COR-L47 (cell line): ENCODE measurements around the gene KLK13.

ENCODE experiments used
- DNase-seq: peaks from one replicate; lab custom pipeline; 2025; lab: John Stamatoyannopoulos, UW

The KLK13 gene

DNA sequence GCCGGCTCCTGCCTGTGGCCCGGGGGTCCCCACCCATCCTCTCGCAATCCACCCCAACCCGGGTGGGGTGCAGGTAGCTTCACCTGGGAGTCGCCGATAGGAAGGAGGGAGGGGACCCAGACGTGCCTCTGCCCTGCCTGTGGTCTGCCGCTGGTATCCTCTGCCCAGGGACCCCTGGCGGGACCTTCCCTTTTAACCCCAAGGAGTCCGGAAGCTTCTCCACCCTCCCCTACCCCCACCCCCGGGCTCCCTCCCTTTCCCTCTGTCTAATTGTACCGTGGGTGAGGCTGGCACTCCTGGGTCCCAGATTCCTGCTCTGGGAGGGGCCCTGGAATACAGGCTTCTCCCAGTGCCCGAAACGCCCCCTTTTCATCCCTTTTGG lies 45.4 kb downstream of the KLK13 start, which contains the start of gene KLK10:
TSS of gene KLK10 (minus strand) at position 166 of the 382 bp plus-strand sequence. CDS start 579 bp downstream, outside the sequence.
- DNase-seq: no peak

DNA sequence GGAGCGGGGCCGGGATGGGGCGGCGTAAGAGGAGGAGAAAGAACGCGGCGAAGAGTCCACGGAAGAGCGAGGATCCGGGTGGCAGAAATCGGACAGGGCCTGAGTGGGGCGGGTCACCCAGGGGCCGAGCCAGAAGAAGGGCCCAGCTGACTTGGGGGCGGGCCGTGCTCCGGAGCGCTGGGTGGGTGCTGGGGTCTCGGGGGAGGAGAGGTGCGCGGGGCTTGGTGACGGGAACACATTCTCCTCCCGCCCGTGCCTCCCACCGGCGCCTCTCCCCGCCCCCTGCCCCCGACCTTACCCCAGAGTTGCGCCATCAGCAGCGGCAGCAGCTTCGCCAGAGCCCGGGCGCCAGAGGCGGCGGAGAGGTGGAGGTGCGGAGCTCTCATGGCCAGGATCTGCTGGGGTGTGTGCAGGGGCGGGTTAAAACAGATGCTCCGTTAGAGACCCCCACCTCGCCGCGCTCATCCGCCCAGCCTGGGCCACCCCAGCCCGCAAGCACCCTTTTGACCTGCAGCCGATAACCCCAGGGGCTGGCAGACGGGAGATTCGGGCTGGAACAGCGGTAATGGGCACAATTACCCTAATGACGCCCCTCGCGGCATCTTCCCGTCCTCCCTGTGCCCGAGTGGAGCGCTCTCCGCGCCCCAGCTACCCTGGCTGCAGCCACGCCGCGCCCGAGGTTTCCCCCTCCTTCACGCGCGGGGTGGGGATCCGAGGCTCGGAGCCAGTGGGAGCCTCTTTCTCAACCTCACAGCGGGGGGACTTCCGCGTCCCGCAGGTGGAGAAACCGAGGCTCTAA lies 45.9 kb downstream of the KLK13 start:
- no peak for DNase-seq

DNA sequence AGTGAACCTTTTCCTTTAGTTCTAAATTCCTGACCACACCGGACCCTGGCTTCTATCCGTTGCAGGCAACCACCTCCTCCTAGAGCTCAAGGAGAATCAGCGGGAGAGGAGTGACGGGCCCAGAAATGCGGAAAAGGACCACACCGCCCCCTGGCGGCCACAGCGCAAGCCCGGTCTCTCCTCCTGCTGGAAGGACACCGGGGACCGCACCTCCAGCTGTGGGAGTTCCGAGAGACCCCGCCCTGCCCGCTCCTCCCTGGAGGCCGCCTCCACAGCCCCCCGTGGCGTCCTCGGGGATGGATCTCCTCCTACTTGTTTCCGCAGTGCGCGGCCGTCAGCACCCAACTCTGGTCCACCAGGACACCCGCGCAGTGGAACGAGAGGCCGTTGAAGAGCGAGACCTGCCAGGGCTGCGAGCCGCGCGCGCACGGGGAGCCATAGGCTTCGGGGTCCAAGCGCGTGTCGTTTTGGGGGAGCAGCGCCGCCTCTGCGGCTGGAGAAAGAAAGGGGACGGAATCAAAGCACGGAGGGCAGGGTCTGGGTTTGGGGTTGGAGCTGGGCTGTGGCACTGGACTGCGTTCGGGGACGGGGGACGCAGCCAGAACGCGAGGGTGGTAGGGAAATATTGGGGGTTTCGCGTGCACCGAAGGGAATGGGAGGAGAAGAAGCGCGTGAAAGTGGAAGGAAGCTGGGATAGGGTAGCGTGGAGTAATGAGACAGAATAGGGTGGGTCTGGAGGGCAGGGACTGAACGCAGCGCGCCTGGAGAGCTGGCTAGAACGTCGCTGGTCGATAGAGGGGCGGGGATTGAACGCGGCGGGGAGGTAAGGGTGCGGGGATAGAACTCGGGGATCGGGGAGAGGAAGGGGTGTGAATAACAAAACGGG lies 47.9 kb downstream of the KLK13 start:
- DNase-seq: no peak

DNA sequence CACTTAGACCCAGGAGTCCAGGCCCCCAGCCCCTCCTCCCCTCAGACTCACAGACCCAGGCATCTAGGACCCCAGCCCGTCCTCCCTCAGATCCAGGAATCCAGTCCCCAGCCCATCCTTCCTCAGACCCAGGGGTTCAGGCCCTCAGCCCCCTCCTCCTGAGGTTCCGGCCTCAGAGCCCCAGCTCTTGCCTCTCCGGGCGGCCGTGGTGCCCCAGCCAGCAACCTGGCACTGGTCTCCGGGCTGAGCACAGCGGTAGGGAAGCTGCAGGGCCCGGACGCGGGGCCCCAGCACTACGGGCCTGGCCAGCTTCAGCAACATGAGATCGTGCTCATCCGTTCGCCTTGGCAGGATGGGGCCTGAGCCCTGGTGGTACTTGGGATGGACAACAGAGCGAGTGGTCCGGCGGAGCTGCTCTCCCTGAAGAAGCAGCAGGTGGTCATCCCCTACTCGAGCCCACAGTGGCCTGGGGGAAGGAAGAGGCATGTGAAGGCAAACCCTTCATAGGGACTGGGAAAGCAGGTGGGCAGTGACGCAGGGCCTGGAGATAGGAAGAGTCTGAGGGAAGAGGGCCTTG lies 49.1 kb downstream of the KLK13 start:
- DNase-seq: no peak

DNA sequence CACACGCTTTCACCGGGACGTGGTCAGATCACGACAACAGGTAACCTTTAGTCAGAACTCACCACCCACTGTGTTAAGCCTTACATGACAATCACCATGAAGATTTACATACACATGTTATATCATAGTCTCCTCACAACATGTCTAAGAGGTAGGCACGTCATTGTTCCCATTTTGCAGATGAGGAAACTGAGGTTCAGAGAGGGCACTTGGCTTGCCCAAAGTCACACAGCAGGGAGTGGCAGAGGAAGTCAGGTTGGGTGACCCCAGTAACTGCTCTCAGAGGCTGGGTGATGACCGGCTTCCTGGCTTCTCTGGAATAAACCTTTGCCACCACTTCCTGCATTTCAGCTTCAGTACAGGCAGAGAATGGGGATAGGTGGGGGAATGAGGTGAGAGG lies 50.6 kb downstream of the KLK13 start:
- DNase-seq: no peak

DNA sequence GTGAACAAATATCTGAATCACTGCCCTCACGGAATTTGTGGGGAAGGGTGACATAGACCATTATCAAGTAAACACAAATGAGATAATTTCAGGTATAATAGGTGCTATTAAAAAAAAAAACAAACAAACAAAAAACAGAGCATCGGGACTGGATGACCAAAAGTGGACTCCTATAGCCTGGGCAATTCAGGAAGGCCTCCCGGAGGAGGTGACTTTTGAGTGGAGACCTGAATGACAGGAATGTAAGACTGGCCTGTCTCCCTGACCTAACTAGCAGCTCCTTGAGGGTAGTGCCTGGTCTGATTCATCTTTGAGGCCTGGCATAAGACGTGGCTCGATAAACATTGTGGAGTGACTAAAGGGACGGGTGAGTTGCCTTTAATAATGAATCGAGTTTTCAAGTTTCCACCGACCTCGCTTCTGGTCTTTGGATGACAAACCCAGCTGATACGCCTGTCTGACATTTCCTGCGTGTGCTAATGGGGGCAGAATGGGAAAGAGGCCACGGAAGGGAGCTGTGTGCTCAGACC lies 52.2 kb downstream of the KLK13 start:
- DNase-seq: no peak

DNA sequence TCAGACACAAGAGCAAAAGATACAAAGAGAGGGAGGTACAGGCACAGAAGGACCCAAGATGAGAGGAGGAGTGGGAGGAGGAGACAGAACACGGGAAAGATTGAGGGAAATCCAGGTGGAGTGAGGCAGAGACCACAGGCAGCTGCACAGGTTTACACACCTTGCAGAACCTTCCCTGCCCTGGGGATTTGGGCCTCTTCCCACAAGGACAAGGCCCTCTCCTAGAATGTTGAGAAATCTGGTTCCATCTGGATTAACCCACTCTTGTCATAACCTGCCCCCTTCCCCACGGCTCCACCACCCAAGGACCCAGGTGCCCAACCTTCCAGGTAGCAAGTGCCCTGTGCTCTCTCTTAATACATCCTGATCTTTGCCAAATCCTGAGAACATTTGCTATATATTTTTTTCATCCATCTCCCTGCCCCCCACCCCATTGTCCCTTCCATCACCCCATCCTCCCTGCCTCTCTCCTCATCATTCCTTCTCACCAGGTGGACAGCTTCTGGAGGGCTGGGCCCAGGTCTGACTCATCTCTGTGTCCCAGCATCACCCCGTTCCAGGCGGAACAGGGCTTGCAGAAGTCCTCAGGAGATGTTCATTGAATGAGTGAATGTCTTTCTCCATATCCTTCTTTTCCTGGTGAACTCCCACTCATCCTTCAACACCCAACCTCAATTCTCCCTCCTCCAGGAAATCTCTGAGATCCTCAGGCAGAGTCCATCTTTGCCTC lies 54.7 kb downstream of the KLK13 start:
- no peak for DNase-seq

DNA sequence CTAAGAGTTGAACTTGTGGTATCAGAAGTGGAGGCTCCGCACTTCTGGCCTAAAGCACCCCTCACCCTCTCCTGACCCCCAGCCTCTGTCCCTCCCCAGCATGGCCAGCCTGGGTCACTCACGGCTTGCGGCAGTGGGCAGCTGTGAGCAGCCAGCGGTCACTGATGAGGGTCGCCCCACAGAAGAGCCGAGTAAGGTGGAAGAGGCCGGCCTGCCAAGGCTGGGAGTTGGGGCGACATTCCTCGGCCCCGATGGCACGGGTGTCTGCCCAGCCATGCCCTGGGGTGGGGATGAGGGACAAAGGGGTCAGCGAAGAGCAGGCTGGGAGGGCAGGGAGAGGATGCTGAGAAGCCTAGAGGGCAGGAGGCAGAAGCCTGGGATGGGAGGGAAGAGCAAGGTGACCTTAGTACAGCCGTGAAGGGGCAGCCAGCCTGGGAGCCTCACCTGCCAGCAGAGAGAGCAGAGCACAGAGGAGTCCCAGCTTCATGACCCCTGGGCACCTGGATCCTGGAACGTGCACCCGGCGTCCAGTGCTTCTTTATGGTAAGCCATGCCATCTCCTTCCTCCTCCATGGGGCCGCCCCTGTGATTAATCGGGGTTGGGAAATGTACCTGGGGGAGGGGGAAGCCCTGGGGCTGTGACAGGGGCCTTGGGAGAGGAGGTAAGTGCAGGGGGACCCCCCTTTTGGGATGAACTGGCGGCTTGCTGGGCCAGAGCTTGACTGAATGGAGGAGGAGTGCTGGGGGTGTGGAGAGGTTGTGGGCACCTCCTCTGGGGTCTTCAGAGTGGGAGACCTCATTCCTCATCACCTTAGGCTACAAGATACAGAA lies 55.6 kb downstream of the KLK13 start:
- DNase-seq: no peak

DNA sequence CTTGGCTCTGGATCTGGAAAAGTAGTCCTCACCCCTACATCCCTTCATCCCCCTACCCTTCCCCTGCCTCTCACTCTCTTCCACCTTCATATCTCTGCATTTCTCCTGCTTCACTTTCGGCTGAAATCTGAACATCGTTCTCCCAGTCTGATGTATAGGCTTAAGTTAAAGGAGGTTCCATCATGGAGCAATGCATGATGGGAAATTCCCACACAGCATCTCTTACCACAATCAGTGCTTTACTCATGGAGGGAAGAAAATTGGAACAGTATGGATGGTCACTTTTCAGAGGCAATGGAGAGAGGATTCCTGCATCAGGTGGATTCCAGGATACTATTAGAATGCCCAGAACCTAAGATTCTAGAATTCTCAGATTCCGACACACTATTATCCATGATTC lies 57.4 kb downstream of the KLK13 start:
- DNase-seq: no peak

DNA sequence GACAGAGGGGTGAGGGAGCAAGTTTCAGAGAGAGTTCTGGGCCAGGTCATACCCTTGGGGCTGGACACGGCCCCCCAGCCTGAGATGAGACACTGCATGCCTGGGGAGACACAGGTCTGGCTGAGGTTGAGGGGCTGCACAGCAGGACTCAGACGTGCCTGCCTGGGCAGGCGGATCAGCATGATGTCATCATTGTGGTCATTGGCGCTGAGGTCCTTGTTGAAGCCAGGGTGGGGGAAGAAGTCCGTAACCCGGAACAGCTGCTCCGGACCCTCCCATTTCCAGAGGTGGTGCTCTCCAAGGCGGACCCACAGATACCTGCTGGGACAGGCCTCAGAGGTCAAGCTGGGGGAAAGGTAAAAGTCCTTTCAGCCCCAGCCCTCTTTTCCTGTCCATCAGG lies 58.5 kb downstream of the KLK13 start:
- no peak for DNase-seq
